SW480 (cell line): ENCODE data around the gene RIN2.

Experiments
- DNase-seq: peaks from one replicate; pipeline ENCODE4 v3.0.0-alpha.2; 2016; ENCODE audit warnings: low spot score

Gene RIN2

GRCh38 chr20:19758133-19758500 is at the start of gene RIN2:
Gene RIN2 (plus strand): TSS chr20:19758258. CDS start chr20:19889602, 131,344 bp downstream.
- no peak for DNase-seq

- DNase-seq = no peak
Measured at GRCh38 chr20:19709635-19710335, 48.3 kb upstream of the RIN2 start.

- DNase-seq = no peak
Measured at GRCh38 chr20:19710336-19711120, 47.5 kb upstream of the RIN2 start.

- no peak for DNase-seq
Measured at GRCh38 chr20:19711126-19711525, 46.9 kb upstream of the RIN2 start.

GRCh38 chr20:19712721-19713260 is 45.3 kb upstream of the RIN2 start:
- DNase-seq = peak; percentile 32

GRCh38 chr20:19713822-19714578 is 44.1 kb upstream of the RIN2 start:
- DNase-seq = no peak

GRCh38 chr20:19714579-19714840 is 43.5 kb upstream of the RIN2 start:
- no peak for DNase-seq

- DNase-seq = no peak
Measured at GRCh38 chr20:19715986-19716385, 42.1 kb upstream of the RIN2 start.

GRCh38 chr20:19718880-19719279 is 39.2 kb upstream of the RIN2 start:
- no peak for DNase-seq

GRCh38 chr20:19720991-19721390 is 37.1 kb upstream of the RIN2 start:
- no peak for DNase-seq

GRCh38 chr20:19723051-19723450 is 35.0 kb upstream of the RIN2 start:
- DNase-seq = no peak

GRCh38 chr20:19723813-19724430 is 34.1 kb upstream of the RIN2 start:
- DNase-seq = no peak

- no peak for DNase-seq
Measured at GRCh38 chr20:19725373-19725772, 32.7 kb upstream of the RIN2 start.

- no peak for DNase-seq
Measured at GRCh38 chr20:19725814-19726525, 32.1 kb upstream of the RIN2 start.

GRCh38 chr20:19727251-19727847 is 30.7 kb upstream of the RIN2 start:
- no peak for DNase-seq

GRCh38 chr20:19729672-19730071 is 28.4 kb upstream of the RIN2 start:
- no peak for DNase-seq

GRCh38 chr20:19730706-19731105 is 27.4 kb upstream of the RIN2 start:
- no peak for DNase-seq

- DNase-seq = no peak
Measured at GRCh38 chr20:19734811-19735210, 23.2 kb upstream of the RIN2 start.

GRCh38 chr20:19735446-19735845 is 22.6 kb upstream of the RIN2 start:
- DNase-seq = peak; percentile 86

GRCh38 chr20:19737025-19737424 is 21.0 kb upstream of the RIN2 start:
- DNase-seq = peak; percentile 63

- peak; percentile 53 for DNase-seq
Measured at GRCh38 chr20:19738951-19739350, 19.1 kb upstream of the RIN2 start.
